GM18519 (cell line): ENCODE measurements around the gene MR1.
"Not testable (repeated sequence)": the region's sequence is repeated elsewhere in the genome, so short reads cannot be mapped to it uniquely, and the experiment has no call there.

Experiments
- ATAC-seq: cut with Tn5 transposase; IDR thresholded peaks from one replicate; pipeline ENCODE4 v1.9.1; 2021; ENCODE audit warnings: mild to moderate bottlenecking, moderate library complexity; ENCODE audit not compliant: unreplicated experiment, low FRiP score

Gene MR1

GRCh38 chr1:181028196-181028595 is 5.6 kb upstream of the MR1 start:
- ATAC-seq: no peak

- ATAC-seq: no peak
These were observed 5.2 kb upstream of the MR1 start for GRCh38 chr1:181028615-181029014.

- ATAC-seq: no peak
These were observed 1.2 kb upstream of the MR1 start for GRCh38 chr1:181032535-181032934.

- peak; percentile 4 for ATAC-seq
These were observed 520 bp upstream of the MR1 start for GRCh38 chr1:181033128-181033798.

GRCh38 chr1:181035210-181035609 is 1.4 kb downstream of the MR1 start:
- not testable (repeated sequence) for ATAC-seq

- no peak for ATAC-seq
These were observed 2.5 kb downstream of the MR1 start for GRCh38 chr1:181036107-181036836.

- ATAC-seq: no peak
These were observed 3.6 kb downstream of the MR1 start for GRCh38 chr1:181037386-181037785.

GRCh38 chr1:181038399-181038873 is 4.7 kb downstream of the MR1 start:
- ATAC-seq: no peak

GRCh38 chr1:181040284-181040865 is 6.6 kb downstream of the MR1 start:
- no peak for ATAC-seq

GRCh38 chr1:181043025-181043888 is 9.5 kb downstream of the MR1 start:
- no peak for ATAC-seq

GRCh38 chr1:181044449-181044966 is 10.7 kb downstream of the MR1 start:
- ATAC-seq: peak; percentile 75

- not testable (repeated sequence) for ATAC-seq
These were observed 12.2 kb downstream of the MR1 start for GRCh38 chr1:181045946-181046345.

GRCh38 chr1:181049378-181049777 is 15.6 kb downstream of the MR1 start:
- no peak for ATAC-seq

- ATAC-seq: no peak
These were observed 17.1 kb downstream of the MR1 start for GRCh38 chr1:181050922-181051321.

- ATAC-seq: no peak
These were observed 22.8 kb downstream of the MR1 start for GRCh38 chr1:181056560-181056959.

GRCh38 chr1:181057079-181057478 is 23.3 kb downstream of the MR1 start:
- ATAC-seq: no peak

- no peak for ATAC-seq
These were observed 25.7 kb downstream of the MR1 start for GRCh38 chr1:181059435-181059834.

GRCh38 chr1:181060066-181060465 is 26.3 kb downstream of the MR1 start:
- no peak for ATAC-seq

GRCh38 chr1:181060947-181061346 is 27.2 kb downstream of the MR1 start:
- ATAC-seq: not testable (repeated sequence)

- no peak for ATAC-seq
These were observed 27.7 kb downstream of the MR1 start for GRCh38 chr1:181061487-181061886.
